Cardiac fibroblast (primary cell): ENCODE results near the gene KCNJ4.
"Not testable (repeated sequence)": the region's sequence is repeated elsewhere in the genome, so short reads cannot be mapped to it uniquely, and the experiment has no call there.

ENCODE experiments used
- DNase-seq, 2 donors: peaks; one replicate each; pipeline versions ENCODE4 v3.0.0 to v3.0.0-alpha.2; 2010; ENCODE audit warnings: low read depth in 2 of 2
- H3K4me3 ChIP-seq, 2 donors: replicated peaks in 1 of 2; 1 replicate in 1 of 2; 2 replicates in 1 of 2; pipeline ENCODE4 v1.5.1; 2011; ENCODE audit warnings: low read depth in 2 of 2, low read length in 2 of 2, mild to moderate bottlenecking in 2 of 2, moderate library complexity in 1 of 2
- TF ChIP-seq, protein P1 (sequence below): IDR thresholded peaks from one replicate; pipeline ENCODE4 v1.5.1; 2011; ENCODE audit warnings: low read depth, mild to moderate bottlenecking, low read length, inconsistent platforms

The KCNJ4 gene

DNA sequence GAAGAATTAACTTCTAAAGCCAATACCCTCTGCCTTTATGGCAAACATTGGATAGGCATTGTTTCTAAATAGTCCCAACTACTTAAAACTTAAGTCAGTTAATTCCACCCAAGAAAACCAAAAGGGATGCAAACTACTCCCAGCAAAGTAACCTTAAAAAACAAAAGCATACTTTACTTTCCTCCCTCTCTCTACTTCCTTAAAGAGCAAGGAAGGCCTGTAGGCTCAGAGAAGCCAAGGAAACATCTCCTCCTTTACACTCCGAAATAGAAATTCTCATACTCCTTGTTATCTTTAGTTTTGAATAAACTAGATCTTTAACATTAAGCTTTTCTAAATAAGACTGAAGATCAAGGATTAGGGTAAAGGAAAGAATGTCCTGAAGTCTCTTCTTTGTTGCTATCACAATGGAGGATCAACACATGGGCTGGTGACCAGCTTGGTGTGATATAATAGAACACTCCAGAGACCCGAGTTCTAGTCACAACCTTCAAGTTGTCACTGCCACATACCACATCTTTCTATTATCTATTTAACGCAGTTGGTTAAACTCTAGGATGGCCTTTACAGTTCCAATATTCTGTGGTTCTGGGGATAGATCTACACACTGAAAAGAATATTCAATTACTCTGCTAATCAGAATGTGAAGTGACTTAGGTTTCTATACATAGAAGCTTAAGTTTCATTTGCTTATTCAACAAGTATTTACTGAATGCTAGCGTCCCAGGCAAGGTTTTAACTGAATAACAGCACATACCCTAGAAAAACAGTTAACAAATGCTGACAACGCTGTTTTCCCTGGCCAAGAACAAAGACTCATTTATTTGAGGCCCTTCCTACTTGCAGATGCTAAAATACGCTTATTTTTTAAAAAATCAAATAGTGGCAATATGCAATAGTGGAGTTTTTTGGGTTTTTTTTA, 66.2 kb downstream of the KCNJ4 start:
- not testable (repeated sequence) for DNase-seq, H3K4me3 ChIP-seq

DNA sequence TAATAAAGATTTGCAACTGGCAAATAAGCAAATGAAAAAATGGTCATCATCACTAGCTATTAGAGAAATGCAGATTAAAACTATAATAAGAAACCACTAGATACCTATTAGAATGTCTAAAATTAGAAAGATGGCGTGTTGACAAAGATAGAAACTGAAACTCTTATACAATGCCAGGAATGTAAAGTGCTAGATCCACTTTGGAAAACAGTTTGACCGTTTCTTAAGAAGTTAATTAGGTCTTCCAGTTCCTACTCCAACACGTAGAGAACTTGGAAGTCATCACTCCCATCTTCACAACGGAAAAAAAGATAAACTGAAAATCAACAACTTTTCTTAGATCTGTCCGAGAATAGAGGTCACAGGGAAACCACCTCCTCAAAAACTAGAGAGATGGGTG, 68.1 kb downstream of the KCNJ4 start:
- H3K4me3 ChIP-seq, DNase-seq: not testable (repeated sequence)

DNA sequence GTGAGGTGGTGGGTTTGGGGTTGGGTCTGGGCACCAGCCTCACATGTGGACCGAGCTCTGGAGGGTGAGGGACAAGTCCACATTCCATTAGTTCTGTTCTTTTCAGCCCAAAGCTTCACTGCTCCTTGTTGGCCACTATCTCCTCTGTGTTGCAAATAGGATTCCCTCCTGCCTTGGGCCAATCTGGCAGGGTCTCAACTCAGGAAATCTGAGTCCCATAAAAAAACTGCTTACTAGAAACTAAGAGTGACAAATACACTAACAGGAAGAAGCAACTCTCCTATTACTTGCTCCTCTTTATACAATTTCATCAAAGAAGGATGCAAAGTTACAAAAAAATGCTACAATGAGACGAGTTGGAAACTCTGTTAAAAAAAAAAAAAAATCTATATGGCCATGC, 71.6 kb downstream of the KCNJ4 start:
- no peak overlapping the region for H3K4me3 ChIP-seq
- DNase-seq: peak in 1 of 2 donors; percentile 17
- TF ChIP-seq, protein P1, sequence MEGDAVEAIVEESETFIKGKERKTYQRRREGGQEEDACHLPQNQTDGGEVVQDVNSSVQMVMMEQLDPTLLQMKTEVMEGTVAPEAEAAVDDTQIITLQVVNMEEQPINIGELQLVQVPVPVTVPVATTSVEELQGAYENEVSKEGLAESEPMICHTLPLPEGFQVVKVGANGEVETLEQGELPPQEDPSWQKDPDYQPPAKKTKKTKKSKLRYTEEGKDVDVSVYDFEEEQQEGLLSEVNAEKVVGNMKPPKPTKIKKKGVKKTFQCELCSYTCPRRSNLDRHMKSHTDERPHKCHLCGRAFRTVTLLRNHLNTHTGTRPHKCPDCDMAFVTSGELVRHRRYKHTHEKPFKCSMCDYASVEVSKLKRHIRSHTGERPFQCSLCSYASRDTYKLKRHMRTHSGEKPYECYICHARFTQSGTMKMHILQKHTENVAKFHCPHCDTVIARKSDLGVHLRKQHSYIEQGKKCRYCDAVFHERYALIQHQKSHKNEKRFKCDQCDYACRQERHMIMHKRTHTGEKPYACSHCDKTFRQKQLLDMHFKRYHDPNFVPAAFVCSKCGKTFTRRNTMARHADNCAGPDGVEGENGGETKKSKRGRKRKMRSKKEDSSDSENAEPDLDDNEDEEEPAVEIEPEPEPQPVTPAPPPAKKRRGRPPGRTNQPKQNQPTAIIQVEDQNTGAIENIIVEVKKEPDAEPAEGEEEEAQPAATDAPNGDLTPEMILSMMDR: no peak

DNA sequence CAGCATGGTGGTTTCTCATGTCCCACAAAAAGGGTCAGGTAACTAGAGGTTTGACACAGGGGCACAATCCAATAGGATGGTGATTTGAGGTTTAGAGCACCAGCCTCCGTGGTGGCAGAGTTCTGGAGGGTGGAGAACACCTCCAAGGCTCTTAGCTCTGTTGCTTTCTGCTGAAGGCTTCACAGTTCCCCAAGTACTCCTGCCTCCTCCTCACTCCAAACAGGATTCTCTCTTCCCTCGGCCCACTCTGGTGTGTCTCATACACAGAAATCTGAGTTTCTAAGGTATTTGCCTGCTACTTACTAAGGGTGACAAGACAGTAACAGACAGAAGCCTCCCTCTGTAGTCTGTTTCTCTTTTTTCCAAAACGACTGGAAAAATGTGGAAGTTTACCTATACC, 73.6 kb downstream of the KCNJ4 start:
- DNase-seq, H3K4me3 ChIP-seq: not testable (repeated sequence)
